HepG2 (cell line): ENCODE measurements around the gene AURKA. TPM values are rescaled to one million over a fixed set of nuclear protein-coding genes. Genes with fewer than 3 reads are reported as not detected.
A peak's percentile ranks its signal among the peaks of the same experiment; 100 is the strongest.

Source experiments
- ATAC-seq: fragments of 200-7000 bp; cut with Tn5 transposase; 3 replicates; pipeline ENCODE4 v1.9.1; 2020; ENCODE audit warnings: mild to moderate bottlenecking, moderate library complexity
- BruUV-seq: library from RNA; stranded (reverse); fragments of 400-500 nt; replicated peaks from 2 replicates; lab custom pipeline; 2021; lab: Mats Ljungman, UMichigan
- CTCF ChIA-PET: fragments of 300-600 bp; formaldehyde crosslinking; extraction: SDS; loops from one replicate; lab custom pipeline; 2021; ENCODE audit warnings: low total read pairs, inconsistent platforms, low intra/inter-chr PET ratio; lab: Yijun Ruan, JAX
- POLR2A ChIA-PET: fragments of 350-600 bp; sonication (Branson Sonifier 250); formaldehyde crosslinking; loops from one replicate; lab custom pipeline; 2020; ENCODE audit warnings: antibody characterized with exemption, inconsistent platforms; lab: Yijun Ruan, JAX
- DNase-seq: peaks from one replicate; pipeline ENCODE4 v3.0.0-alpha.2; 2015; ENCODE audit warnings: low spot score
- FAIRE-seq: peaks from 3 replicates; lab custom pipeline; 2011; peaks lifted over from hg19 to GRCh38; lab: Jason Lieb, UNC
- H2AFZ ChIP-seq: one replicate; pipeline ENCODE4 v1.6.1; 2011; ENCODE audit warnings: low read length, inconsistent platforms
- H3K27ac ChIP-seq: fragments of 300-600 bp; 3 replicates; pipeline ENCODE4 v1.8.0; 2011; ENCODE audit warnings: mixed run types, mild to moderate bottlenecking, mixed read lengths, low read length, inconsistent platforms; ENCODE audit not compliant: insufficient read depth; ENCODE audit errors: extremely low read length
- H3K27me3 ChIP-seq, 2 experiments: fragments of 200-600 bp in 1 of 2; 2 replicates in 1 of 2; 3 replicates in 1 of 2; pipeline versions ENCODE4 v1.6.0 to v1.8.0; 2011; ENCODE audit warnings: low read length in 2 of 2, mild to moderate bottlenecking in 2 of 2, moderate library complexity in 2 of 2, inconsistent platforms in 1 of 2; ENCODE audit not compliant: insufficient read depth in 2 of 2, control insufficient read depth in 1 of 2
- H3K36me3 ChIP-seq, 2 experiments: fragments of 200-600 bp in 1 of 2; replicated peaks in 1 of 2; 2 replicates in 1 of 2; 3 replicates in 1 of 2; pipeline versions ENCODE4 v1.5.1 to v1.8.0; 2011; ENCODE audit warnings: low read length in 2 of 2, inconsistent platforms in 1 of 2; ENCODE audit not compliant: insufficient read depth in 2 of 2, control insufficient read depth in 1 of 2
- H3K4me1 ChIP-seq: 2 replicates; pipeline ENCODE4 v1.5.1; 2012; ENCODE audit warnings: low read length, inconsistent platforms; ENCODE audit not compliant: insufficient read depth
- H3K4me2 ChIP-seq: 2 replicates; pipeline ENCODE4 v1.6.0; 2011; ENCODE audit warnings: low read depth, low read length, inconsistent platforms
- H3K4me3 ChIP-seq, 3 experiments: fragments of 200-600 bp in 1 of 3; sonication (generic), shearing (Covaris generic) in 1 of 3; replicated peaks in 1 of 3; 2 replicates each; pipeline ENCODE4 v1.5.1; 2011 to 2016; ENCODE audit warnings: low read length in 3 of 3, inconsistent platforms in 2 of 3, low read depth in 2 of 3, mild to moderate bottlenecking in 2 of 3, control low read depth in 1 of 3, mixed read lengths in 1 of 3; ENCODE audit not compliant: insufficient read depth in 1 of 3
- H3K79me2 ChIP-seq: one replicate; pipeline ENCODE4 v1.6.1; 2011; ENCODE audit warnings: low read length, inconsistent platforms; ENCODE audit not compliant: insufficient read depth
- H3K9ac ChIP-seq: 2 replicates; pipeline ENCODE4 v1.6.0; 2011; ENCODE audit warnings: mild to moderate bottlenecking, low read depth, low read length, inconsistent platforms; ENCODE audit not compliant: insufficient read depth
- H3K9me3 ChIP-seq: 2 replicates; pipeline ENCODE4 v1.5.1; 2012; ENCODE audit warnings: mild to moderate bottlenecking, low read length
- H4K20me1 ChIP-seq: 2 replicates; pipeline ENCODE4 v1.6.0; 2011; ENCODE audit warnings: inconsistent platforms, mild to moderate bottlenecking, low read length, moderate library complexity; ENCODE audit not compliant: insufficient read depth
- ATF2 ChIP-seq: sonication (generic); formaldehyde crosslinking; IDR thresholded peaks from 2 replicates; pipeline ENCODE4 v1.4.0; 2020; ENCODE audit warnings: missing genetic modification reagents
- HNF4A ChIP-seq: sonication (generic); formaldehyde crosslinking; IDR thresholded peaks from 2 replicates; pipeline ENCODE4 v1.4.0; 2020; ENCODE audit warnings: missing genetic modification reagents
- NFRKB ChIP-seq: fragments of 450-650 bp; IDR thresholded peaks from 2 replicates; pipeline ENCODE4 v1.6.1; 2017
- PBX2 ChIP-seq: IDR thresholded peaks from 2 replicates; pipeline ENCODE4 v1.6.1; 2016; ENCODE audit warnings: control low read depth
- PHB2 ChIP-seq: fragments of 450-650 bp; IDR thresholded peaks from 2 replicates; pipeline ENCODE4 v1.6.1; 2018; ENCODE audit not compliant: partially characterized antibody
- RARA ChIP-seq: IDR thresholded peaks from 2 replicates; pipeline ENCODE4 v1.6.1; 2016; ENCODE audit warnings: missing genetic modification reagents, missing compliant biosample characterization
- RXRA ChIP-seq: sonication (generic); formaldehyde crosslinking; IDR thresholded peaks from 2 replicates; pipeline ENCODE4 v1.5.1; 2020; ENCODE audit warnings: missing genetic modification reagents
- SNAPC2 ChIP-seq: sonication (generic); formaldehyde crosslinking; IDR thresholded peaks from 2 replicates; pipeline ENCODE4 v1.8.1; 2022; ENCODE audit warnings: mild to moderate bottlenecking, missing genetic modification reagents
- SOX13 ChIP-seq, 3 experiments: fragments of 450-650 bp in 1 of 3; sonication (generic) in 1 of 3; formaldehyde crosslinking in 1 of 3; IDR thresholded peaks in 2 of 3; conservative IDR thresholded peaks in 1 of 3; 2 replicates each; pipeline versions ENCODE4 v1.5.0 to v1.6.1; 2016 to 2020; ENCODE audit warnings: antibody characterized with exemption in 1 of 3, mild to moderate bottlenecking in 1 of 3, missing compliant biosample characterization in 1 of 3, missing genetic modification reagents in 1 of 3, moderate library complexity in 1 of 3
- SOX5 ChIP-seq: IDR thresholded peaks from 2 replicates; pipeline ENCODE4 v1.6.1; 2016; ENCODE audit warnings: borderline replicate concordance
- YEATS2 ChIP-seq: sonication (generic); formaldehyde crosslinking; IDR thresholded peaks from 2 replicates; pipeline ENCODE4 v1.4.0; 2020; ENCODE audit warnings: missing genetic modification reagents, borderline replicate concordance
- ZNF768 ChIP-seq: sonication (generic); formaldehyde crosslinking; IDR thresholded peaks from 2 replicates; pipeline ENCODE4 v1.4.0; 2020; ENCODE audit warnings: missing genetic modification reagents
- ZSCAN12 ChIP-seq: sonication (generic); formaldehyde crosslinking; IDR thresholded peaks from 2 replicates; pipeline ENCODE4 v1.9.0; 2021; ENCODE audit warnings: mild to moderate bottlenecking, missing genetic modification reagents
- WGBS: methylation state at CpG from one replicate; pipeline ENCODE4 v1.1.6; 2017; ENCODE audit warnings: low lambda C conversion rate; 5-methylcytosine and 5-hydroxymethylcytosine counted together
- in situ Hi-C: cut with HindIII; loops from 2 replicates; pipeline ENCODE4 v1.10.0; 2017; ENCODE audit warnings: low pct_unique_long_range_greater_than_20kb; ENCODE audit not compliant: extremely low pct_ligation_motif_present
- intact Hi-C: fragments of 100-400 bp; cut with micrococcal nuclease; formaldehyde crosslinking; loops from one replicate; pipeline ENCODE4 v1.10.0; 2022; ENCODE audit not compliant: unreplicated experiment
- polyA plus RNA-seq, 8 experiments: library from polyadenylated mRNA; depleted of rRNA in 3 of 8; stranded (reverse) in 7 of 8; unstranded in 1 of 8; fragments of >200 nt; fragmentation: Illumina TruSeq in 4 of 8; extraction: Trizol in 4 of 8; gene quantifications; 2 replicates each; pipeline versions ENCODE4 v1.2.1 to v1.2.3, GENCODE V29; 2011 to 2016; ENCODE audit warnings: low read depth in 4 of 8, missing spikeins in 1 of 8, mixed read lengths in 1 of 8; ENCODE audit not compliant: insufficient read depth in 1 of 8
- total RNA-seq, 5 experiments: library from RNA; depleted of rRNA; stranded (reverse); fragments of >200 nt; fragmentation: Illumina TruSeq; extraction: Trizol; gene quantifications; 2 replicates each; pipeline ENCODE4 v1.2.3, GENCODE V29; 2016; ENCODE audit warnings: low read depth in 1 of 5
- TF ChIP-seq, protein P1 (sequence below): sonication (generic); formaldehyde crosslinking; IDR thresholded peaks from 2 replicates; pipeline ENCODE4 v1.4.0; 2020; ENCODE audit warnings: missing genetic modification reagents, low read depth, mild to moderate bottlenecking, borderline replicate concordance

The AURKA gene
- total and polyA plus RNA-seq, 2 of the 13 experiments (the other 11 are each of a cell fraction or from before 2014, with no cell fraction given), result 96.4 to 224 TPM

- Histone ChIP-seq H3K27me3 (no peaks in the 10 kb centered on the region), H2AFZ (no peak overlapping the region), H3K4me2 (no peak overlapping the region), H3K79me2 (no peaks in the 10 kb centered on the region), H3K4me3 (no peak overlapping the region), H4K20me1 (no peaks in the 10 kb centered on the region), H3K36me3 (no peaks in the 10 kb centered on the region), H3K9ac (no peak overlapping the region)
- in situ Hi-C loops, result no loop called here
- CTCF ChIA-PET, result no interaction called here
- BruUV-seq, result no TSS peak
- no peak for TF ChIP-seq PBX2 (CRISPR knock-in tag)
- TF ChIP-seq ZNF768 (CRISPR knock-in tag), result peak; percentile 10; the same call in 1 of the 2 replicates
- TF ChIP-seq SNAPC2, result no peak
- TF ChIP-seq, all 625 proteins: peak for 1
- FAIRE-seq (no peak), ATAC-seq (no peak), DNase-seq (no peak)
- Histone ChIP-seq H3K4me1 (peaks cover 66% of the 10 kb centered on the region), H3K9me3 (no peaks in the 10 kb centered on the region), H3K27ac (no peak overlapping the region)
- 83% methylated on average over 11 of the region's 11 CpGs for WGBS
- intact Hi-C loops, result no loop called here
- POLR2A ChIA-PET, result interaction anchor here (1.7 to 3.0 kb wide), 2 partner anchors 9 to 25 kb away, joined by 5 to 7 read pairs; partner anchors contain the start of gene CASS4
Observed at GRCh38 chr20:56420940-56421688, 29.1 kb upstream of the AURKA start.

GRCh38 chr20:56420028-56420427, 28.0 kb upstream of the AURKA start:
- Histone ChIP-seq H3K4me3 (no peak overlapping the region), H3K79me2 (no peaks in the 10 kb centered on the region), H3K4me2 (no peak overlapping the region), H3K36me3 (no peaks in the 10 kb centered on the region), H3K27ac (no peak overlapping the region), H2AFZ (no peak overlapping the region), H3K4me1 (peaks cover 62% of the 10 kb centered on the region), H4K20me1 (no peaks in the 10 kb centered on the region), H3K9ac (no peak overlapping the region), H3K9me3 (no peaks in the 10 kb centered on the region), H3K27me3 (no peaks in the 10 kb centered on the region)
- WGBS, result 53% methylated on average over 2 of the region's 2 CpGs
- in situ Hi-C loops, result no loop called here
- CTCF ChIA-PET, result no interaction called here
- no TSS peak for BruUV-seq
- no peak for ATAC-seq
- POLR2A ChIA-PET, result interaction anchor here (1.3 kb wide), 1 partner anchor 28 kb away, joined by 4 read pairs; the partner anchor contains the start of genes AURKA and CSTF1
- no peak for DNase-seq
- intact Hi-C loops, result no loop called here
- no peak for FAIRE-seq
- TF ChIP-seq SOX5 (CRISPR knock-in tag) (peak; percentile 18; the same call in 1 of the 2 replicates), ZSCAN12 (CRISPR knock-in tag) (no peak), YEATS2 (CRISPR knock-in tag) (no peak), RARA (CRISPR knock-in tag) (peak; percentile 42; the same call in 1 of the 2 replicates), RXRA (peak; percentile 41; the same call in 1 of the 2 replicates), ATF2 (CRISPR knock-in tag) (no peak), HNF4A (CRISPR knock-in tag) (peak; percentile 6; the same call in 1 of the 2 replicates), NFRKB (no peak), SOX13 (IDR thresholded peaks at IDR 0.05) (no peak), SOX13 (CRISPR knock-in tag; conservative IDR thresholded peaks at IDR 0.05 in 1 of 2, IDR thresholded peaks at IDR 0.05 in 1 of 2) (peak in 1 of 2 experiments; percentile 74; a peak in 2 of 4 replicates), PHB2 (no peak)
- TF ChIP-seq, protein P1, sequence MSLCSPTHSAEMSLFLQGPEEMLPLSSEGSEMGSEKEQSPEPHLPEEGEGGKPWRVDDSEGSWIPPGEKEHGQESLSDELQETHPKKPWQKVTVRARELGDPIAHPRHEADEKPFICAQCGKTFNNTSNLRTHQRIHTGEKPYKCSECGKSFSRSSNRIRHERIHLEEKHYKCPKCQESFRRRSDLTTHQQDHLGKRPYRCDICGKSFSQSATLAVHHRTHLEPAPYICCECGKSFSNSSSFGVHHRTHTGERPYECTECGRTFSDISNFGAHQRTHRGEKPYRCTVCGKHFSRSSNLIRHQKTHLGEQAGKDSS (CRISPR knock-in tag), result no peak
